GM23248 (cell line): ENCODE results near the gene RIC1.
"Not testable (repeated sequence)": the region's sequence is repeated elsewhere in the genome, so short reads cannot be mapped to it uniquely, and the experiment has no call there.

Source experiments
- EZH2 ChIP-seq: fragments of 200-600 bp; sonication (generic); IDR thresholded peaks from 2 replicates; pipeline ENCODE4 v1.6.1; 2018; ENCODE audit warnings: antibody characterized with exemption, mild to moderate bottlenecking; ENCODE audit not compliant: insufficient read depth, poor library complexity, severe bottlenecking
- EZH2phosphoT487 ChIP-seq: fragments of 200-600 bp; sonication (generic); IDR thresholded peaks from 2 replicates; pipeline ENCODE4 v1.6.1; 2018; ENCODE audit warnings: antibody characterized with exemption, moderate library complexity, mild to moderate bottlenecking, low read depth; ENCODE audit not compliant: insufficient read depth

- TF ChIP-seq EZH2phosphoT487, EZH2: not testable (repeated sequence)
These were observed 1.2 kb upstream of the RIC1 start for GRCh38 chr9:5627686-5628085.
